ENCODE data around the gene UNC119. TPM values are rescaled to one million over a fixed set of nuclear protein-coding genes. Genes with fewer than 3 reads are reported as not detected.

The UNC119 gene
- total RNA-seq, 1 experiment from 2014 or later: 44.7 TPM

GRCh38 chr17:28538296-28538895, 14.0 kb downstream of the UNC119 start:
- DNase-seq (ENCODE audit: low read depth, low spot score) (no peak), ATAC-seq (no peak)
- Histone ChIP-seq H3K27ac (ENCODE audit: low read length) (no peak overlapping the region), H3K27me3 (ENCODE audit: control insufficient read depth, insufficient read depth, low read length) (no peaks in the 10 kb centered on the region), H3K4me1 (ENCODE audit: control insufficient read depth, insufficient read depth, low read length) (no peaks in the 10 kb centered on the region), H3K9me3 (ENCODE audit: control insufficient read depth, insufficient read depth, low read depth, low read length) (no peaks in the 10 kb centered on the region), H3K4me3 (ENCODE audit: low read depth in 2 of 2, low read length in 2 of 2) (no peak overlapping the region), H3K36me3 (ENCODE audit: control insufficient read depth, insufficient read depth, low read length) (no peaks in the 10 kb centered on the region)
- ChIA-PET CTCF (interaction anchor here (1.0 kb wide), 1 partner anchor 43 kb away, joined by 4 read pairs; no protein-coding TSS in a partner anchor), POLR2A (no interaction called here)
- TF ChIP-seq TCF7L2 (IDR thresholded peaks at IDR 0.05; ENCODE audit: low read depth, low read length) (no peak), POLR2AphosphoS5 (IDR thresholded peaks at IDR 0.05; ENCODE audit: low read depth, low read length) (no peak), CTCF (IDR thresholded peaks at IDR 0.05) (no peak), SIN3A (IDR thresholded peaks at IDR 0.05; ENCODE audit: borderline replicate concordance, insufficient read depth, low read depth, low read length) (no peak), REST (IDR thresholded peaks at IDR 0.05; ENCODE audit: insufficient read depth in 1 of 2, low read depth in 2 of 2, low read length in 1 of 2) (no peak)
- no TSS peak for BruUV-seq (replicated peaks)
- intact Hi-C loops (cut with micrococcal nuclease; ENCODE audit: unreplicated experiment): no loop called here
- in situ Hi-C loops (cut with HindIII; ENCODE audit: low pct_unique_long_range_greater_than_20kb, low sequenced_read_pairs): no loop called here

- POLR2A ChIA-PET: interaction anchor here (0.6 kb wide), 1 partner anchor 39 kb away, joined by 9 read pairs; no protein-coding TSS in a partner anchor
- H3K27ac ChIP-seq (ENCODE audit: low read length): no peak overlapping the region
- no peak for ATAC-seq
- CTCF ChIA-PET: interaction anchor here (0.6 to 1.0 kb wide), 2 partner anchors 9 to 42 kb away, joined by 4 to 5 read pairs; no protein-coding TSS in a partner anchor
- no peak for DNase-seq (ENCODE audit: low read depth, low spot score)
- in situ Hi-C loops (cut with HindIII; ENCODE audit: low pct_unique_long_range_greater_than_20kb, low sequenced_read_pairs) (no loop called here), intact Hi-C loops (cut with micrococcal nuclease; ENCODE audit: unreplicated experiment) (no loop called here)
- H3K4me3 ChIP-seq (ENCODE audit: low read depth in 2 of 2, low read length in 2 of 2): no peak overlapping the region
- H3K27me3 ChIP-seq (ENCODE audit: control insufficient read depth, insufficient read depth, low read length): no peaks in the 10 kb centered on the region
- H3K36me3 ChIP-seq (ENCODE audit: control insufficient read depth, insufficient read depth, low read length): no peaks in the 10 kb centered on the region
- H3K9me3 ChIP-seq (ENCODE audit: control insufficient read depth, insufficient read depth, low read depth, low read length): no peaks in the 10 kb centered on the region
- TF ChIP-seq TCF7L2 (IDR thresholded peaks at IDR 0.05; ENCODE audit: low read depth, low read length): no peak
- TF ChIP-seq CTCF (IDR thresholded peaks at IDR 0.05): no peak
- TF ChIP-seq REST (IDR thresholded peaks at IDR 0.05; ENCODE audit: insufficient read depth in 1 of 2, low read depth in 2 of 2, low read length in 1 of 2): no peak
- no peak for TF ChIP-seq SIN3A (IDR thresholded peaks at IDR 0.05; ENCODE audit: borderline replicate concordance, insufficient read depth, low read depth, low read length)
- no peak for TF ChIP-seq POLR2AphosphoS5 (IDR thresholded peaks at IDR 0.05; ENCODE audit: low read depth, low read length)
- no TSS peak for BruUV-seq (replicated peaks)
- H3K4me1 ChIP-seq (ENCODE audit: control insufficient read depth, insufficient read depth, low read length): no peaks in the 10 kb centered on the region
These were observed 15.2 kb downstream of the UNC119 start for GRCh38 chr17:28537219-28537610.
